ENCODE results near the gene CHCHD6.

The CHCHD6 gene

GRCh38 chr3:126998320-126998719 lies 294.3 kb downstream of the CHCHD6 start:
- no peak for DNase-seq

DNA sequence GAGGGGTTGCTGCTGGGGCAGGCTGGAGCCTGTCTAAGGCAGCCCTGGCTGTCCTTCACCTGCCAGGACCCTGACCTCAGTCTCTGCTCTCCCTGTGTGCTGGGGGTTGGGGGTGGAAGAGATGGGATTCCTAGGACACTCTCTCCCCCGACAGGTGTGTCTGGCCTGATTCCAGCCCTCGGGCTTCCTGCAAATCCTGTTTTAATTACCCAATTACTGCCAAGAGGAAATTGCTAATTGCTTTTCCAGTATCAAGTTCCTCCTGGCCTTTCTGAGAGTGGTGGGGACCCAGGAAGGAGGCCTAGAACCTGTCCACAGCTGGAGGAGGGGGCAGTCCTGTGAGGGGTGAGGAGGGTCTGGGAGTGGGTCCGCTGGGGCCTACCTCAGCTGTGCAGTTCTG lies 294.7 kb downstream of the CHCHD6 start:
- DNase-seq = peak; percentile 93

DNA sequence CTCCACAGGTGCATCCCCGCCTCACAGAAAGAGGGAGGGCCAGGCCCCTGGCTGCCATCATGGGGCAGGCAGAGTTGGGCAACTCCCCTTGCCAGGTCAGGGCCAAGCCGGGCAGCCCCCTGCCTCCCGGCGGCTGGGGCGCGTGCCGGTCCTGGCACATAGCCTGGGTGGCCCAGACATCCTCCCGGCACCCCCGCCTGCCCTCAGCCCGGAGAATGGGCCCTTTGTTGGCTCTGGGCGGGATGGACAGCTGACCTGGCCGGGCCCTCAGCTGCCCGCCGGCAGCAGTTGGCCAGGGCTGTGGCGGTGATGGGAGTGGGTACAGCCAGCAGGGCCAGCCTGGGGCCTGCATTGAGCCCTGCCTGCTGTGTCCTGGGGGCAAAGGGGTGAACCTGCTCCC lies 295.3 kb downstream of the CHCHD6 start:
- DNase-seq = no peak

DNA sequence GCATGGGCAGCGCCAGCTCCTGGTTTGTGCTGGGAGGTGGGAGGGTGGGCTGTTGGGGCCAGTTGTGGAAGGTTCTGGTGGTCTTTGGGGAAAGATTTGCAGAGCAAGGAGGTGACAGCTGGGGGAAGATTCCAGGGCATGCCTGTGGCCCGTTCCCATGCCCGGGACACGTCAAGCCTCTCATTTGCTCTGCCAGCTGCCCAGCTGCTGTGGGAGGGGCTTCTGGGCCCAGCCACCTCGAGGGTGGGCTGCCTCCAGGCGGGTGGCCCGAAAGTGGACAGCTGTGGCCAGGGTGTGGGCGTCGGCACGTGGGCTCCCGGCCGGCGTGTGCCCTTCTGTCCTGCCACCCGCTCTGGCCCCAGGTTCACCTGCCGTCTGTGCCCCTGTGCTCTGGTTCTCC lies 296.1 kb downstream of the CHCHD6 start:
- no peak for DNase-seq

DNA sequence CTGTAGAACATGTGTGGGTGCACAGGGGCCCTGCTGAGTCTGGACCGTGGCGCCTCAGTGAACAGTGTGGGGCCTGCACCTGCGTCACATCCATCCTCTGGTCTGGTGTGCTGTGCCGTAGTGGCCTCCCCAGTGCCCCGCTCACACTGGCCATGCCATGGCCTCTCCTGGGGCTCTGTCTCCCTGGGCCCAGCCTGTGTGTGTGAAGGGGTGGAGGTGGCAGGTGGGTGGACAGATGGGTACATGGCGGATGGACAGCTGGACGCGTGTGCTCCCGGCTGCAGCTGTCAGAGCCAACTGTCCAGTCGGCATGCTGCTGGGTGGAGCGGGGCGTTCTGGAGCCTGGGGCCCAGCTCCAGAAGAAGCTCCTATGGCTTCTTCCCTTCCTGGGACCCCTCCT lies 296.7 kb downstream of the CHCHD6 start:
- DNase-seq = no peak

- no peak for DNase-seq
Observed at GRCh38 chr3:127001486-127002194, 297.6 kb downstream of the CHCHD6 start.

- no peak for DNase-seq
Observed at GRCh38 chr3:127002195-127003174, 298.4 kb downstream of the CHCHD6 start.

DNA sequence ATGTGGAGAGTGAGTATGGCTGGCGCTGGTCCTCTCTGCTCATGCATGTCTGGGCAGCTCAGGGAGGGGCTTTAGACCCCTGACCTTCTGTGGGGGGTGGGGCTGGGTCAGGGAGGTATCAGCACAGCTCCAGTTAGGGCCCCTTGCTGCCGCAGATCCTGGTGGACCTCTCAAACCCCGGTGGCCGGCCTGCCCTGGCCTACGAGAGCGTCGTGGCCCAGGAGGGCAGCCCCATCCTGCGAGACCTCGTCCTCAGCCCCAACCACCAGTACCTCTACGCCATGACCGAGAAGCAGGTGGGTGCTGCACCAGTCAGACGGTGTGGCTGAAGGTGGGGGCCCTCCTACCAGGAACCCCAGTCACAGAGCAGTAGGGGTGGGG lies 299.1 kb downstream of the CHCHD6 start:
- DNase-seq = no peak

DNA sequence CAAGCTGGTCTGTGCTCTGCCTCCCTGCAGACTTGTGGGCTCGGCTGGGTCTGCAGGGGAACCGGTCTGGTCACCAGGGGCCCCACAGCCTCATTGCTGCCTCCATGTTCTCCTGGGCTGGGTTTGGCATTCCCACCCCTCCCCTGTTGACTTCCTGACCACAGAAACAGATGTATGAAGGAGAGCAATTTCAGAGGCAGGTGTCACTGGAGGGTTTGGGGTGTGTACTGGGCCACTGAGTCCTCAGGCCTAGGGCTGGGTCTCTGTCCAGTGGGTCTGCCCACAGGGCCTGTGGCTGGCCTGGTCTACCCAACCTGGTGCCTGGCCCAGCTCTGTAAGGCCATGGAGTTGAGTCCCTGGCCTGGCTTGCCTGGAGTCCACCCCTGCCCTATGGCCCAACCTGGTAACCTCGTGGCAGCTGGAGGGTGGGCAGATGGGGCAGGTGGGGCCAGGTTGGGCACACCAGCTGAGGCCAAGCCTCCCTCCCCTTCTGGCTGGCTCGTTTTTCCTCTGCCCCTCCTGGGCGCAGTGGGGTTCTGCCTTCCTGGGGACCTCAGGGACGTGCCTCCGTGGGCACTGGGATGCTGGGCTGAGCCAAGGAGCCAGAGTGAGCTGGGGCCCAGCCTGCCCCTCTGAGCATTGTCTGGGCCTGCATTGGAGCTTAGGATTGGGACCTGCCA lies 299.7 kb downstream of the CHCHD6 start:
- no peak for DNase-seq

GRCh38 chr3:127004641-127005397 lies 300.8 kb downstream of the CHCHD6 start:
- DNase-seq = no peak

GRCh38 chr3:127005864-127006500 lies 301.9 kb downstream of the CHCHD6 start:
- no peak for DNase-seq

- DNase-seq = no peak
Observed at GRCh38 chr3:127006781-127007436, 302.9 kb downstream of the CHCHD6 start.

GRCh38 chr3:127008236-127008635 lies 304.2 kb downstream of the CHCHD6 start:
- DNase-seq = peak; percentile 78

DNA sequence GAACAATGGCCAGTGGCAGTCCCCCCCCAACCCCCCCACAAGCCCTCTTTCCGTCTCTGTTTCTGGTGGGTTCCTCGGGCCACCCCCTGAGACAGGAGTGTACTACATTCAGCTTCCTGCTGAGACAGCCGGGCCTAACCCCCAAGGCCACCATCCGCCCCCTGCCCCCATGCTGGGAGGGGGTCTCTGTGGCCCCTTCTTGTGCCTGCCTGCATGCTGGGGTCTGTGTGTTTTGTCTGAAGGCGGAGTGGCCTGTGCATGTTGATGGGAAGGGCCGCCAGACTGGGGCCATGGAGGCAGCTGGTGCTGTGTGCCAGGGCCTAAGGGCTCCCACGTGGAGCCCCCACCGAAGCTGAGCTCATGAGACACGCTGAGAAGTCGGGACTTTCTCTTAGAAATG lies 305.5 kb downstream of the CHCHD6 start:
- DNase-seq = no peak
